NCI-H187 treated with DMSO at 0.1 percent for 48 hours (cell line): ENCODE data around the gene OXTR.

Experiments used
- DNase-seq: peaks from one replicate; lab custom pipeline; 2025; lab: John Stamatoyannopoulos, UW

The OXTR gene

DNA sequence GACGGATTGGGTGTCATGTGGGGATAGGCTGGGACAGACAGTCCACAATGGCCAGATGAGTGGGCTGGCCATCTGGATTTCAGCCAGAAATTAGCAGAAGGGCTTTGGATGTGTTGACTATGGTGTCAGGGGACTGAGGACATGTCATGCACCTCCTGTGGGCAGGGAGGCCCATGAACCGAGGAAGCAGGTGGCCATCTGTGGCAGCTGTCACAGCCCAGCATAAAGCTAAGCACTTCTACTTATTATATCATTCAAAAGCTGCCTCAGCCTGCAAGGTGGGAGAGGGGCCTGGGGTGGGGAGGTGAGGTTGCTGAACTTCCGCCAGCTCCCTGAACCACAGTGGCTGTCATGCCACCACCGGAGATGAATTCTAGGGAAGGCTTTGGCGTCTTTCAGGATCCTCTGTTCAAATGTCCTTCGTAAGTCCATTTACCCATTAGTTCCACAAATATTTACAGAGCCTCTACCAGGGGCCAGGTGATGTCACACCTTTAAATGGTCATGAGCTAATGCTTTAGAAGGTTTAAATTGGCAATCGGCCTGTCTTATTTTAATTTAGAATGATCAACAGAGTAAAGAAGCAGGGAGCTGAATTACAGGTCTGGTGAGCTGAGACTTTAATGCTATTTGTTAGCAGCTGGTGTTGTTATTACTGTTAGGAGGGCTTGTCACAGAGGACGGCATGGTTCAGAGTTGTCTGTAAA, 59.5 kb downstream of the OXTR start:
- no peak for DNase-seq

DNA sequence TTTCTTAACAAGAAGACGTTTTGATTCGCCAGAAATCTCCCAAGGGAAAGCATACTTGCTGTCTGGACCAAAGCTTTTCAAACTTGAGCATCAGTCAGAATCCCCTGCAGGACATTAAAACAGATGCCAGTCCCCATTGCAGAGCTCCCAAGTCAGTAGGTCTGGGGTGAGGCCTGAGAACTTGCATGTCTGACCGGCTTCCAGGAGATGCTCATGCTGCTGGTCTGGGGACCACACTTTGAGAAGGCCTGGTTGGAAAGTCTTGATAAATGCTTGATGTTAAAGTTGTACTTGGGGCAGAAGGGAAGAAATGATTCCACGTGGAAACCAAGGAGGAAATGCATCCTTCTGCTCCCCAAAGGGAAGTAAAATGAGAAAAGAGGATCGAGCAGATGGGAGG, 60.1 kb downstream of the OXTR start:
- DNase-seq, result no peak

GRCh38 chr3:8705575-8705974, 63.8 kb downstream of the OXTR start:
- no peak for DNase-seq

- no peak for DNase-seq
Measured at GRCh38 chr3:8702560-8702959, 66.9 kb downstream of the OXTR start.
